ENCODE results near the gene MMS19.
"Not testable (repeated sequence)": the region's sequence is repeated elsewhere in the genome, so short reads cannot be mapped to it uniquely, and the experiment has no call there.

MMS19 gene

GRCh38 chr10:97494863-97495506, 3.2 kb downstream of the MMS19 start:
- H3K9me3 ChIP-seq (ENCODE audit: control insufficient read depth in 1 of 2, low read length in 2 of 2) = no peaks in the 10 kb centered on the region
- H3K4me1 ChIP-seq (ENCODE audit: control insufficient read depth in 1 of 2, insufficient read depth in 2 of 2, low read length in 2 of 2) = peaks cover 10 to 52% of the 10 kb centered on the region in 2 donors
- peak overlapping the region; percentile 1 for H3K27ac ChIP-seq (ENCODE audit: low read length)
- no peak overlapping the region for H3K4me3 ChIP-seq (ENCODE audit: low read depth in 1 of 2, low read length in 2 of 2)
- no peaks in the 10 kb centered on the region for H3K36me3 ChIP-seq (ENCODE audit: control insufficient read depth in 1 of 2, insufficient read depth in 2 of 2, low read length in 2 of 2)
- H3K27me3 ChIP-seq (ENCODE audit: low read depth, low read length) = no peaks in the 10 kb centered on the region

- H3K27me3 ChIP-seq (ENCODE audit: low read depth, low read length) = no peaks in the 10 kb centered on the region
- H3K9me3 ChIP-seq (ENCODE audit: control insufficient read depth in 1 of 2, low read length in 2 of 2) = no peaks in the 10 kb centered on the region
- peaks cover 10 to 59% of the 10 kb centered on the region in 2 donors for H3K4me1 ChIP-seq (ENCODE audit: control insufficient read depth in 1 of 2, insufficient read depth in 2 of 2, low read length in 2 of 2)
- H3K27ac ChIP-seq (ENCODE audit: low read length) = peak overlapping the region; percentile 1
- H3K4me3 ChIP-seq (ENCODE audit: low read depth in 1 of 2, low read length in 2 of 2) = no peak overlapping the region
- H3K36me3 ChIP-seq (ENCODE audit: control insufficient read depth in 1 of 2, insufficient read depth in 2 of 2, low read length in 2 of 2) = no peaks in the 10 kb centered on the region
These were observed 4.1 kb downstream of the MMS19 start for GRCh38 chr10:97494151-97494550.

- Histone ChIP-seq H3K27me3 (ENCODE audit: low read depth, low read length) (no peaks in the 10 kb centered on the region), H3K4me1 (ENCODE audit: control insufficient read depth in 1 of 2, insufficient read depth in 2 of 2, low read length in 2 of 2) (peaks cover 10 to 41% of the 10 kb centered on the region in 2 donors), H3K4me3 (ENCODE audit: low read depth in 1 of 2, low read length in 2 of 2) (no peak overlapping the region), H3K9me3 (ENCODE audit: control insufficient read depth in 1 of 2, low read length in 2 of 2) (no peaks in the 10 kb centered on the region), H3K27ac (ENCODE audit: low read length) (peak overlapping the region; percentile 9), H3K36me3 (ENCODE audit: control insufficient read depth in 1 of 2, insufficient read depth in 2 of 2, low read length in 2 of 2) (no peaks in the 10 kb centered on the region)
These were observed 7.6 kb downstream of the MMS19 start for GRCh38 chr10:97490592-97490991.

DNA sequence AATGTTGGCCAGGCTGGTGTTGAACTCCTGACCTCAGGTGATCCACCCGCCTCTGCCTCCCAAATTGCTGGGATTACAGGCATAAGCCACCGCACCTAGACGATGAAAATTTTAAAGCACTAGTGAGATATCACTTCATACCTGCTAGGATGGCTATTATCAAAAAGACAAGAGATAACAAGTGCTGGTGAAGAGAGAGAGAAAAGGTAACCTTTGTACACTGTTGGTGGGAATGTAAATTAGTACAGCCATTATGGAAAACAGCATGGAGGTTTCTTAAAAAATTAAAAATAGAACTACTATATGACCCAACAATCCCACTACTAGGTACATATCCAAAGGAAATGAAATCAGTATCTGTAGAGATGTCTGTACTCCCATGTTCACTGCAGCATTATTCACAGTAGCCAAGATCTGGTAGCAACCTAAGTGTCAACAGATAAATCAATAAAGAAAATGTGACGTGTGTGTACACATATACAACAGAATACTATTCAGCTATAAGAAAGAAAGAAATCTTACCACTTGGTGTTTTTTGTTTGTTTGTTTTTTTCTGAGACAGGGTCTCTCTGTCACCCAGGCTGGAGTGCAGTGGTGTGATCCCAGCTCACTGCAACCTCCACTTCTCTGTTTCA, 12.5 kb downstream of the MMS19 start:
- Histone ChIP-seq H3K27ac (ENCODE audit: low read length) (no peak overlapping the region), H3K27me3 (ENCODE audit: low read depth, low read length) (no peaks in the 10 kb centered on the region), H3K4me1 (ENCODE audit: control insufficient read depth in 1 of 2, insufficient read depth in 2 of 2, low read length in 2 of 2) (peaks cover 0 to 15% of the 10 kb centered on the region in 2 donors), H3K9me3 (ENCODE audit: control insufficient read depth in 1 of 2, low read length in 2 of 2) (no peaks in the 10 kb centered on the region), H3K36me3 (ENCODE audit: control insufficient read depth in 1 of 2, insufficient read depth in 2 of 2, low read length in 2 of 2) (peaks cover 11 to 13% of the 10 kb centered on the region in 2 donors), H3K4me3 (ENCODE audit: low read depth in 1 of 2, low read length in 2 of 2) (no peak overlapping the region)

DNA sequence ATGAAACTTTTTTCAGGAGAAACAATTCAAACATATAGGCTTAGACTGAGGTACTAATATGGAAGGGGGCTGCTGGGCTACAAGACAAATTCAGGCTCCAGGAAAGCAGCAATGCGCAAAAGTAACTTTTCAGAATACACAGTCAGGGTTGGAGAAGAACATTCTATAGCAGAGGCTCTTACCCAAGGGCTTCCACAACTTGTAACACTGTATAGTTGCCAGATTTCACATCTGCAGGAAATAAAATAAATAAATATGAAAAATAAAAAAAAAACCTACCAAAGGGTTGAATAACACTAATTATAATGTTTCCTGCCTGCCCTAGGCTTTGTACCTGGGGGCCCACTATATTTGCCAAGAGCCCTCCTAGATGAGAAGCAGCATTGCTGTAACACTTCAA, 14.3 kb downstream of the MMS19 start:
- no peaks in the 10 kb centered on the region for H3K4me1 ChIP-seq (ENCODE audit: control insufficient read depth in 1 of 2, insufficient read depth in 2 of 2, low read length in 2 of 2)
- no peak overlapping the region for H3K4me3 ChIP-seq (ENCODE audit: low read depth in 1 of 2, low read length in 2 of 2)
- H3K9me3 ChIP-seq (ENCODE audit: control insufficient read depth in 1 of 2, low read length in 2 of 2) = no peaks in the 10 kb centered on the region
- H3K27me3 ChIP-seq (ENCODE audit: low read depth, low read length) = no peaks in the 10 kb centered on the region
- H3K27ac ChIP-seq (ENCODE audit: low read length) = no peak overlapping the region
- peaks cover 15 to 29% of the 10 kb centered on the region in 2 donors for H3K36me3 ChIP-seq (ENCODE audit: control insufficient read depth in 1 of 2, insufficient read depth in 2 of 2, low read length in 2 of 2)

GRCh38 chr10:97483506-97483905, 14.7 kb downstream of the MMS19 start:
- no peaks in the 10 kb centered on the region for H3K4me1 ChIP-seq (ENCODE audit: control insufficient read depth in 1 of 2, insufficient read depth in 2 of 2, low read length in 2 of 2)
- no peak overlapping the region for H3K27ac ChIP-seq (ENCODE audit: low read length)
- H3K9me3 ChIP-seq (ENCODE audit: control insufficient read depth in 1 of 2, low read length in 2 of 2) = no peaks in the 10 kb centered on the region
- H3K4me3 ChIP-seq (ENCODE audit: low read depth in 1 of 2, low read length in 2 of 2) = no peak overlapping the region
- H3K36me3 ChIP-seq (ENCODE audit: control insufficient read depth in 1 of 2, insufficient read depth in 2 of 2, low read length in 2 of 2) = peaks cover 17 to 31% of the 10 kb centered on the region in 2 donors
- no peaks in the 10 kb centered on the region for H3K27me3 ChIP-seq (ENCODE audit: low read depth, low read length)

DNA sequence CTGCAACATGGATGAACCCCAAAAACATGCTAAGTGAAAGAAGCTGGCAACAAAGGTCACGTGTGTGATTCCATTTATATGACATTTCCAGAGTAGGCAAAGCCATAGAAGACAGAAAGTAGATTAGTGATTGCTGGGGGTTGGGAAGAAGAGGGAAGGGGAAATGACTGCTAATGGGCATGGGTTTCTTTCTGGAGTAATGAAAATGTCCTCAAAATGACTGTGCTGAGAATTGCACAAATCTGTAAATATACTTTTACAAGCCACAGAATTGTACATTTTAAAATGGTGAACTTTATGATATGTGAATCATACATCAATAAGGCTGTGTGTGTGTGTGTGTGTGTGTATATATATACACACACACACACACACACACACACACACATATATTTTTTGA, 15.8 kb downstream of the MMS19 start:
- Histone ChIP-seq H3K27ac (ENCODE audit: low read length) (no peak overlapping the region), H3K36me3 (ENCODE audit: control insufficient read depth in 1 of 2, insufficient read depth in 2 of 2, low read length in 2 of 2) (peaks cover 28 to 39% of the 10 kb centered on the region in 2 donors), H3K4me1 (ENCODE audit: control insufficient read depth in 1 of 2, insufficient read depth in 2 of 2, low read length in 2 of 2) (no peaks in the 10 kb centered on the region), H3K4me3 (ENCODE audit: low read depth in 1 of 2, low read length in 2 of 2) (no peak overlapping the region), H3K27me3 (ENCODE audit: low read depth, low read length) (no peaks in the 10 kb centered on the region), H3K9me3 (ENCODE audit: control insufficient read depth in 1 of 2, low read length in 2 of 2) (no peaks in the 10 kb centered on the region)

- no peak overlapping the region for H3K4me3 ChIP-seq (ENCODE audit: low read depth in 1 of 2, low read length in 2 of 2)
- H3K36me3 ChIP-seq (ENCODE audit: control insufficient read depth in 1 of 2, insufficient read depth in 2 of 2, low read length in 2 of 2) = peaks cover 39 to 52% of the 10 kb centered on the region in 2 donors
- H3K9me3 ChIP-seq (ENCODE audit: control insufficient read depth in 1 of 2, low read length in 2 of 2) = no peaks in the 10 kb centered on the region
These were observed 17.2 kb downstream of the MMS19 start for GRCh38 chr10:97481071-97481470.

DNA sequence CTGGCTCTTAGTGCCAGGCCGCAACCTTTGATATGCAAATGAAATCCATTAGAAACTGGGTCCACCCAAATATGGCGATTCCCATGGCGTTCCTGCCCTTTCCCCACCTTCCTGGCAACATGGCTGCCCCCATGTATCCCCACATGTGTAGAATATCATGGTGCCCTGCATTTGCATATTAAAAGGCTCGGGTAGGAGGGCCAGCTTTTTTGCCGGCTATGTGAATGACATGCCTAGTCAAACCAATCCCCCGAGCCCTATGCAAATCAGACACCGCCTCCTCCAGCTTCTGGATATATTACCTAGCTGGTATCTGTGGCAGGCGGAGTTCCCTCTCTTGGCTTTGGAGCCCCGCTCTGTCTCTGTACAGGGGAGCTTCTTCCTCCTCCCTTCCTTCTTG, 18.3 kb downstream of the MMS19 start:
- Histone ChIP-seq H3K4me1 (ENCODE audit: control insufficient read depth in 1 of 2, insufficient read depth in 2 of 2, low read length in 2 of 2) (no peaks in the 10 kb centered on the region), H3K36me3 (ENCODE audit: control insufficient read depth in 1 of 2, insufficient read depth in 2 of 2, low read length in 2 of 2) (peaks cover 48 to 64% of the 10 kb centered on the region in 2 donors), H3K27me3 (ENCODE audit: low read depth, low read length) (no peaks in the 10 kb centered on the region), H3K4me3 (ENCODE audit: low read depth in 1 of 2, low read length in 2 of 2) (no peak overlapping the region), H3K27ac (ENCODE audit: low read length) (no peak overlapping the region), H3K9me3 (ENCODE audit: control insufficient read depth in 1 of 2, low read length in 2 of 2) (no peaks in the 10 kb centered on the region)

More at GRCh38 chr10:97481071-97481470, 17.2 kb downstream of the MMS19 start:
- H3K27me3 ChIP-seq (ENCODE audit: low read depth, low read length) = no peaks in the 10 kb centered on the region
- no peak overlapping the region for H3K27ac ChIP-seq (ENCODE audit: low read length)
- no peaks in the 10 kb centered on the region for H3K4me1 ChIP-seq (ENCODE audit: control insufficient read depth in 1 of 2, insufficient read depth in 2 of 2, low read length in 2 of 2)

- H3K27ac ChIP-seq (ENCODE audit: low read length); H3K4me3 ChIP-seq (ENCODE audit: low read depth in 1 of 2, low read length in 2 of 2); H3K9me3 ChIP-seq (ENCODE audit: control insufficient read depth in 1 of 2, low read length in 2 of 2); H3K4me1 ChIP-seq (ENCODE audit: control insufficient read depth in 1 of 2, insufficient read depth in 2 of 2, low read length in 2 of 2); H3K27me3 ChIP-seq (ENCODE audit: low read depth, low read length): not testable (repeated sequence)
- H3K36me3 ChIP-seq (ENCODE audit: control insufficient read depth in 1 of 2, insufficient read depth in 2 of 2, low read length in 2 of 2) = peaks cover 53 to 69% of the 10 kb centered on the region in 2 donors
These were observed 18.8 kb downstream of the MMS19 start for GRCh38 chr10:97479410-97479809.

DNA sequence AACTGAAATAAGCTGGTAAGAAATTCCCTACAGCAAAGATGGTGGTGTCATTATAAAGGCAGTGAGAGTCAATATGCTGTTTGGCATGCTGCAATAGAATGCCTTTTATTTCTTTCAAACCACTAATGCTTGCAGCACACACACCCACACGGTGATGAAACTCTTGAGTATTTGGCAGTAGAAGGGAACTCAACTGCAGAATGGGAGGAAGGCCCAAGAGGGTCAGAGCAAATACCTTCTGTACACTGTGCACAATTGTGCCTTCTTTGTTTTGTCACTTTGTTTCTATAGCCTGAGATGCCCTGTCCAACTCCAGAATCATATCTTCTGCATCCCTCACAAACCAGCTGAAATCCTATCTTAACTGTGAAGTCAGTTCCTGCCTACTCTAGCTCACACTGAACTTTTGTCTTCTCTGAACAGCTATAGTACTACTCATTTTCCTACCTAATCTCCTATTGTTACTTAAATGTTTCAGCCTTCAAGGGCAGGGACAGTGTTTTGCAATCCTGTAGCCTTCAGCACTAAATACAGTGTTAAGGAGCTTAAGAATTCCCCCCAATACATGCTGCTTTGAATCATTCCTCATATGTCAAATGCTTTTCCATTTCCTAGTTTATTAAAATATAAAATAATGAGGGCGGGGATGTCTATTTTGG, 22.2 kb downstream of the MMS19 start:
- no peak overlapping the region for H3K27ac ChIP-seq (ENCODE audit: low read length)
- H3K36me3 ChIP-seq (ENCODE audit: control insufficient read depth in 1 of 2, insufficient read depth in 2 of 2, low read length in 2 of 2) = peaks cover 52 to 84% of the 10 kb centered on the region in 2 donors

More for the DNA sequence above, 22.2 kb downstream of the MMS19 start:
- Histone ChIP-seq H3K9me3 (ENCODE audit: control insufficient read depth in 1 of 2, low read length in 2 of 2) (no peaks in the 10 kb centered on the region), H3K4me1 (ENCODE audit: control insufficient read depth in 1 of 2, insufficient read depth in 2 of 2, low read length in 2 of 2) (no peaks in the 10 kb centered on the region), H3K27me3 (ENCODE audit: low read depth, low read length) (no peaks in the 10 kb centered on the region), H3K4me3 (ENCODE audit: low read depth in 1 of 2, low read length in 2 of 2) (no peak overlapping the region)

All from muscle layer of duodenum (tissue), 2 donors.